Activated CD4-positive, alpha-beta T cell treated with anti-CD3 and anti-CD28 coated beads for 48 hours (primary cell): ENCODE data around the gene ZBBX.

ENCODE experiments used
- DNase-seq: peaks from one replicate; pipeline ENCODE4 v3.0.0-alpha.2; 2020

ZBBX gene

GRCh38 chr3:167306319-167306718 lies 73.8 kb downstream of the ZBBX start:
- DNase-seq, result no peak

DNA sequence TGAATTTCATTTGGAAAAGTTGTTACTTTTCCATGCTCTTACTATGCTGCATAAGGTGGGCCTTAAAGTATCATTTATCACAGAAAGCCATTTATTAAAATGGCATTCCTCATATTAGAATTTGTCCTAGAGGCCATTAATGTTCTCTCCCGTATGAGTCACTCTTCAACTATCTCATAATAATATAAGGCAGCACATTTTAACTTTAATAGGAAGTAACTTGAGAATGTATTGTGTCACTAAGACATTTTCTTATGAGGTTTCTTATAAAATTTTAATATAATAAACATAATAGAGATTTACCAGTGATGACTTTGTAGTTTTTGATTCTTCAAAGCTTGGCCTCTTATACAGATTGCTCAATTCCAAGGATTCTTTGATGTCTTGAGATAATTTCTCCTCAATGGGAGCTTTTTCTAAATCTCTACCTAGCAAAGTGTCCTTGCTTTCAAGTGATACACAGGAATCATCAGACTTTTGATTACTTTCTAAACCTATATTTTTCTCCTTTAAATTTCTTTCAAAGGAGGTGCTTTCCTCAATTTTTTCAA lies 74.7 kb downstream of the ZBBX start:
- no peak for DNase-seq

DNA sequence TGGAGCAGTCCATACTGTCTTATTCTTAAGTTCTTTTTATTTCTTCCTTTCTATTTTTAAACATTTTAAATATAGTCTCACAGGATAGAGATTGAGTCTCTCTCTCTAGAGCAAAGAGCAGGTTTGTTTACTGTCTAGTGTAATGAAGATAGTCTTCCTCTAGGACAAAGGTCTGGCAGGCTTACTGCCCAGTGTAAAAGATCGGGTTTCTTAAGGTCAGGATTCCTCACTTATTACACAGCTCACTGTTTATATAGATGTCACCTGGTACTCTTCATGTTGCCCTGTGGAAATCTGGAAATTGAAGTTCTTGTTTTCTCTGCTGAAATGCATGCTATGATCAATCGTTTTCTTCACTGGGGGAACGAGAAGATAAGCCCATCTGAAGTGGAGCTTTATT lies 76.0 kb downstream of the ZBBX start:
- no peak for DNase-seq

DNA sequence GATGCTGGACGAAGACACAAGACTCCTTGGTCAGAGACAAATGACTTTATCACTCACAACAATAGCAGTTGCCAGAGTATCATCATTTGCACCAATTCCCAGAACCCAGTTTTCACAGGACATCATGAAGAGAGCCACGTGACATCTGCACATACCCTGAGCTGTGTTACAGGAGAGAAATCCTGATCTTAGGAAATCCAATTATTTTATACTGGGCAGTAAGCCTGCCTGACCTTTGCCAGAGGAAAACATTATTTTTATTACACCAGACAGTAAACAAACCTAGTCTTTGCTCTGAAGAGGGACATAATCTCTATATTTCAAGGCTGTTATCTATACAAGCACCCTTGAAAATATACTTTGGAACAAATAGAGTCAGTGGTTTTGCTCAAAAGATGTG lies 77.4 kb downstream of the ZBBX start:
- DNase-seq, result no peak

- DNase-seq, result no peak
Observed at GRCh38 chr3:167300207-167300606, 79.9 kb downstream of the ZBBX start.

DNA sequence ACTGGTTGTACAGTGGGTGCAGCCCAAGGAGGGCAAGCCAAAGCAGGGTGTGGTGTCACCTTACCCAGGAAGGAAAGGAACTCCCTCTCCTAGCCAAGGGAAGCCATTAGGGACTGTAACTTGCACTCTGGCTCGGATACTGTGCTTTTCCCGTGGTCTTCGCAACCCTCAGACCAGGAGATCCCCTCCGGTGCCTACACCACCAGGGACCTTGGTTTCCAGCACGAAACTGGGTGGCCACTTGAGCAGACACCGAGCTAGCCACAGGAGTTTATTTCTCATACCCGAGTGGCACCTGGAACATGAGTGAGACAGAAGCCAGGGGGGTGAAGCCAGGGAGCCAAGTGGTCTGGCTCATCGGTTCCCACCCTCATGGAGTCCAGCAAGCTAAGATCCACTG lies 90.7 kb downstream of the ZBBX start:
- DNase-seq, result no peak

- no peak for DNase-seq
Observed at GRCh38 chr3:167288737-167289136, 91.4 kb downstream of the ZBBX start.

DNA sequence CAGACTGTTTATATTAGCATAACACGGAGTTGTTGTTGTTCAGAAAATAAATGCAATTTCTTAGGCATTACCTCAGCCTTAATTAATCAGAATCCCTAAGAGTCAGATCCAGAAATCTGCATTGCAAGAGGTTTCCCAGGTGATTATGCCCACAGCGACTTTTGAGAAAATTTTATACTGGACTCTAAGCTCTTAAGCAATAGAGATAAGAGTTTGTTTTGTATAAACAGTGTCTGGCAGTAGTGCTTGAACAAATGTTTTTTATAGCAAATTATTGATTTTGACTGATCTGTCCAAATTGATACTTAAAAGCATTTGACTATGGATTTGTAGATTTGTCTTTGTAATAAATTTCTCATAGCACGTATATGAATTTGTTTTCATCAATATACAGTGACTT lies 92.8 kb downstream of the ZBBX start:
- no peak for DNase-seq

DNA sequence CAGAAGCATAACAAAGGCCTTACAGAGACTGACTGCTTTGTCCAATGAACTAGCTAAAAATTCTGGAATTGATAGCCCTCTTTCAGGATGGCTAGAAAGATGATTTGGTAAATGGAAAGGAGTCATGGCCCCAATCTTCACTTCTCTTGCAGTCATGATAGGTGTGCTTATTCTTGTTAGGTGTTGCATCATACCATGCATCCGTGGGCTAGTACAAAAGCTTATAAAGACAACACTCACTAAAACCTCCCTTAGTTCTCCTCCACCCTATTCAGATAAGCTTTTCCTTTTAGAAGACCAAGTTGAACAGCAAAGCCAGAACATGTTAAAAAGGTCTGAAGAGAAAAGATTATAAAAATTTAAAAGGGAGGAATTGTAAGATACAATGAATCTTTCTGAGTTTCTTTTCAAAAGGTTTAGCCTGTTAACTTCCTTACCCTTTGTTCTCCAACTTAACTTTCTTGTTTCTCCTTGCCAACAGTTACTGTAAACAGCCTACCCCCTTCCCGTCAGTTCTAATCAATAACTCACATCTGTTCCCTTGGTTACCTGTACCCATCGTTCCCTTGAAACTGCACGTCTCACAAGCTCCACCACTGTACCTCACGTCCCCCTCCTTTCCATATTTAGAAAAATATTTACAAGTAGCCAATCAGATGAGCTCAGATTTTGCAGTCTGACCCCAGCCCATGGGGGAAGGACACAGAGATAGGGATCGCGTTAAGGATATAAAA lies 105.8 kb downstream of the ZBBX start:
- DNase-seq, result no peak

DNA sequence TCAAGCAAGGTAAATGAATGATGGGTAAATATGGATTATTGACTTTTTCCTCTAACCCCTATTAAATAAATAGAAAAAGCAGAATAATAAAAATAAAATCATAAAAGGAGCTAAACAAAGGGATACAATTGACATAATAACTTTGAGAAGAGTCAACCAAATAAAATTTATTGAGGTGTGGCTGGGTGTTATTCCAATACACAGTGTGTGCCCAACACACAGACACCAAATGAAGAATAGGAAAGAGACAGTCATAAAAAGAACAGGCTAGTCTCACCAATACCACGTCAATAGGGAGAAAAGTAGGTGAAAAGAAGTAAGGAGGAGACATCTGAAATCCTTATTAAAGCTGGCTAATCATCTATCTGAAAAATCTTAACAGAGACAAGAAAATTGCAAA lies 127.1 kb downstream of the ZBBX start:
- DNase-seq, result no peak

- DNase-seq, result no peak
Observed at GRCh38 chr3:167251678-167252077, 128.4 kb downstream of the ZBBX start.

DNA sequence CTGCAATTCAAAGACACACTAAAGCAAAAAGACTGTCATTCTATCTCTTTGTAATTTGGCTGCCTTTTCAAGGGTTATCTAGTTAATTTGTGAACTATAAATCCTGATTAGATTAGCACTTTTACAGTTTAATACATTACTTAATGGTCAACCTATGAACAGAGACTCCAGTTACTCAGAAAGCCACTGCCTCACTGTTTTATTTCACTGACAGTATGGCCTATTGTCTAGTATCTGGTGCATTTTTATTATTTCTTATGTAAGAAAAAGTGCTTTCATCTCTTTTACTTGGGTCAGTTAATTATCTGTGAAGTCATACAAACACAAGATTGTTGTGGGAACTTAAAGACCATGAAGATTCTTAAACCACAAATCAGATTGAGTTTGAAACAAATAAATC lies 133.8 kb downstream of the ZBBX start:
- no peak for DNase-seq

DNA sequence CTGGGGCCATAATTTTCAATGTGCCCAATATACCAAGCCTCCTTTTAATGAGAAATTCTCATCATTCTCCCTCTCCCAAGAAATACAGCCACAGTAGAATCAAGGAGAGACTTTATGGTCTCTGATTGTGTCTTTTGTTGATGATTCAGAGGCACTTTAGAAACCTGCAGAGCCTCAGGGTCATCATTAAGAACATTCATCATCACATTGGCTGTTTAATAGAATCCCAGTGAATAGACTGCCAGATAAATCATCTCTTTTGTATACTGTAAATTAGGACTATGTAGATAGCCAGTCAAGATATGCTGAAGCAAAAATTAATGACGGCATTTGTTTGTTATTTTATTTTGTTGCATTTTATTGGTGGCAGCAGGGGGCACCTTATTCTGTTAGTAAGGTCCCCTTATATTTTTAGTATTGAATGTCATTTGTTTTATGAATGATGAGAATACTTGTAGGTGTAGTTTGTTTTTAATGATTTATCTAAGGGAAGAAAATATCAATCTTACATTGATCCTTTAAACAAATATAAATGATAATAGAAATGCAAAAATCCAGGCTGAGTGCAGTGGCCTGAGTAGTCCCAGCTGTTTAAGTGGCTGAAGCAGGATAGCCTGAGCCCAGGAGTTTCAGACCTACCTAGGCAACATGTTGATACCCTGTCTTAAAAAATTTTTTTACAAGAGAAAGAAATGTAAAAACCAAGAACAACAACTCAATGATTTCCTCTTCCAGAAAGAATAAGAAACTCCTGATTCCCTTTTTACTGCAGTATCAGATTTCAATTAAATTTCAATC lies 138.8 kb downstream of the ZBBX start:
- no peak for DNase-seq

- DNase-seq, result no peak
Observed at GRCh38 chr3:167228135-167228534, 152.0 kb downstream of the ZBBX start.

DNA sequence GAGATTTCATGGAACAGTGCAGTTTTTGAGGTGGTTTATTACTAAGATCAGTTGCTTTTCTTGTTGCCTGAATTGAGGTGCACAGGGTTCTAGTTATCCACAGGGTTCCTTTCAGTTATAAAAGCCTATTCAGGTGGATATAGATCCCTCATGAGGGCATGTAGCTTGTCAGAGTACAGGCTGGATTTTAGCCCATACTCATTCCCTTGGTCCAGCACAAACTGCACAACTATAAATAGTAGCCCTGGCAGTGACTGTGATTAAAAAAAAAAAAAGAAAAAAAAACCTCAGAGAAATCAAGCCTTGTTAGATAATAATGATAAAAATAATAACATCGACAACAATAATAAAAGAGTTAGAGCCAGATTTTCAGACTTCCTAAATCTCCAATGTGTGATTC lies 154.3 kb downstream of the ZBBX start:
- no peak for DNase-seq

DNA sequence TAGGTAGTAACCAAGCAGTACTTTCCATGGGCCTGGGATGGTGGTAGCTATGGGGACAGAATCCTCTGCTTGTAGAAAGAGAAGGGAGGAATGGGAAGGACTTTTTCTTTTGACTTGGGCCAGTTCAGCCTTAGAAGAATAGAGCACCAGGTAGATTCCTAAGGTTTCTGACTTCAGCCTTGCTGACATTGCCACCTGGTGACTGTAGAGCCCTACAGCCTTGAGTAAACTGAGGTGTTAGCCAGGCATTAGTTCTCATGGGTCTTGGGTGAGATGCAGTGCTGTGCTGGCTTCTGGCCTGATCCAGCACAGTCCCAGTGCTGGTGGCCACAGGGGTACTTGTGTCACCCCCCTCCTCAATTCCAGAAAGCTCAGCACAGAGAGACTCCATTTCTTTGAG lies 171.1 kb downstream of the ZBBX start:
- no peak for DNase-seq

DNA sequence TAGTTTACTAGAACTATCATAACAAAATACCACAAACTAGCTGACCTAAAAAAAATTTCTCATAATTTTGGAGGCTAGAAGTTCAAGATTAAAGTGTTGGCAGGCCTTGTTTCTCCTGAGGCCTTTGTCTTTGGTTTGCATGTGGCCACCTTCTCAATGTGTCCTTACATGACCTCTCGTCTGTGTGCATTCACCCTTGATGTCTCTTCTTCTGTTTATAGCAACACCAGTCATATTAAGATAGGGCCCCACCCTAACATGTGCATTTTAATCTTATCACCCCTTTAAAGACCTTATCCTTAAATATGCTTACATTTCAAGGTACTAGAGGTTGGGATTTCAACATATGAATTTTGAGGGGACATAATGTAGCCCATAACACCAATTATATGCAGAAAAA lies 177.0 kb downstream of the ZBBX start:
- DNase-seq, result no peak

- DNase-seq, result no peak
Observed at GRCh38 chr3:167198949-167199600, 181.0 kb downstream of the ZBBX start.
